HG03457 (cell line): ENCODE measurements around the gene CCDC200.
"Not testable (repeated sequence)": the region's sequence is repeated elsewhere in the genome, so short reads cannot be mapped to it uniquely, and the experiment has no call there.

Experiments used
- ATAC-seq: cut with Tn5 transposase; IDR thresholded peaks from one replicate; pipeline ENCODE4 v1.9.1; 2021; ENCODE audit warnings: moderate number of reproducible peaks; ENCODE audit not compliant: unreplicated experiment

Gene CCDC200

GRCh38 chr17:43228020-43228782 is at the start of gene CCDC200:
Gene CCDC200, minus strand, starts transcription at chr17:43228623. Its CDS starts 69 bp downstream, at chr17:43228554.
- ATAC-seq = not testable (repeated sequence)

DNA sequence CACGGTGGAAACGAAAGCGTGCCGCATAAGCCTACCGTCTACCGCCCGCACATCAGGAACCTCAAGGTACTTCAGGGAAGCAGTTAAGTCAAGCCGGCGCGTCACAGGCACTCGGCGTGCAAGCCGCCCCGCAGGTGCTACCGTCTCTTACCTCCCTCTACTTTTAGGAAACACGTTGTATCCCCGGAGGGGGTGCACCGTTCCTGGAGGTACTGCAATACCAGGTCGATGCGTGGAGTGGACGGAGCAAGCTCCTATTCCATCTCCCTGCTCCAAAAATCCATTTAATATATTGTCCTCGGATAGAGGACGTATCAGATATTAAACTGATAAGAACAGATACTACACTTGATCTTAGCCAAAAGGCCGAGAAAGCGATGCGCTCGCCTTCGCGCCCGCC is 44.5 kb upstream of the CCDC200 start:
- not testable (repeated sequence) for ATAC-seq

GRCh38 chr17:43272483-43272882 is 44.1 kb upstream of the CCDC200 start:
- not testable (repeated sequence) for ATAC-seq

DNA sequence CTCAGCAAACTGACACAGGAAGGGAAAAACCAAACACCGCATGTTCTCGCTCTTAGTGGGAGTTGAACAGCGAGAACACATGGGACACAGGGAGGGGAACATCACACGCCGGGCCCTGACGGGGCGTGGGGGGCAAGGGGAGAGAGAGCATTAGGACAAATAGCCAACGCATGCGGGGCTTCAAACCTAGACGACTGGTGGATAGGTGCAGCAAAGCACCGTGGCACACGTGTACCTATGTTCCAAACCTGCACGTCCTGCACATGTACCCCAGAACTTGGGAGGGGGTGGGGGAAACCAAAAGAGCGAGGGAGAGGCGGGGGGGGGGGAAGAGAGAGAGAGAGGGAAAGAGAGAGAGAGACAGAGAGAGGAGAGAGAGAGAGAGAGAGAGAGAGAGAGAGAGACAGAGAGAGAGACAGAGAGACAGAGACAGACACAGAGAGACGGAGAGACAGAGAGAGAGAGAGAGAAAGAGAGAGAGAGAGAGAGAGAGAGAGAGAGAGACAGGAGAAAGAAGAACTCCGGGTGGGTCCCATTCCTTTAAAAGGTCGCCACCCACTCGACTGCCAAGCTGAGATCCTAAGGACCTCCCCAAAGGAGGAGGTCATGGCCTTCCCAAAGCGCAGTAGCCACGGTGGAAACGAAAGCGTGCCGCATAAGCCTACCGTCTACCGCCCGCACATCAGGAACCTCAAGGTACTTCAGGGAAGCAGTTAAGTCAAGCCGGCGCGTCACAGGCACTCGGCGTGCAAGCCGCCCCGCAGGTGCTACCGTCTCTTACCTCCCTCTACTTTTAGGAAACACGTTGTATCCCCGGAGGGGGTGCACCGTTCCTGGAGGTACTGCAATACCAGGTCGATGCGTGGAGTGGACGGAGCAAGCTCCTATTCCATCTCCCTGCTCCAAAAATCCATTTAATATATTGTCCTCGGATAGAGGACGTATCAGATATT is 42.4 kb upstream of the CCDC200 start:
- not testable (repeated sequence) for ATAC-seq

- not testable (repeated sequence) for ATAC-seq
These were observed 18.0 kb upstream of the CCDC200 start for GRCh38 chr17:43246456-43246855.

GRCh38 chr17:43240596-43241352 is 12.4 kb upstream of the CCDC200 start:
- not testable (repeated sequence) for ATAC-seq

GRCh38 chr17:43239597-43239996 is 11.2 kb upstream of the CCDC200 start:
- ATAC-seq = not testable (repeated sequence)

DNA sequence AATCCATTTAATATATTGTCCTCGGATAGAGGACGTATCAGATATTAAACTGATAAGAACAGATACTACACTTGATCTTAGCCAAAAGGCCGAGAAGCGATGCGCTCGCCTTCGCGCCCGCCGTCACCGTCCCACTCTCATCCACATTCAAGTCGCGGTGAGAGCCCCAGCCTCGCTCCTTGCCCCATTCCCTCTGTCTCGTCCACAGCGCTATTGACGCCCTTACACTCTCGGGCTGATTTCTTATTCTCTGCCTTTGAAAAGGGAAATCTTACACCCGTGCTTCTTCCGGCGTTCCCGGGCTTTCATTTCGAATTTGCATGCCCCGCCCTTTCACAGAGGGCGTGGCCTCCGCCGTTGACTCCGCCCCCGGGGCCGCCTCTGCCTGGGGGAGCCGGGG is 5.5 kb upstream of the CCDC200 start, which contains the start of gene RNU2-1:
Gene RNU2-1, minus strand, starts transcription at position 101 of the 400 bp plus-strand sequence.
- not testable (repeated sequence) for ATAC-seq

DNA sequence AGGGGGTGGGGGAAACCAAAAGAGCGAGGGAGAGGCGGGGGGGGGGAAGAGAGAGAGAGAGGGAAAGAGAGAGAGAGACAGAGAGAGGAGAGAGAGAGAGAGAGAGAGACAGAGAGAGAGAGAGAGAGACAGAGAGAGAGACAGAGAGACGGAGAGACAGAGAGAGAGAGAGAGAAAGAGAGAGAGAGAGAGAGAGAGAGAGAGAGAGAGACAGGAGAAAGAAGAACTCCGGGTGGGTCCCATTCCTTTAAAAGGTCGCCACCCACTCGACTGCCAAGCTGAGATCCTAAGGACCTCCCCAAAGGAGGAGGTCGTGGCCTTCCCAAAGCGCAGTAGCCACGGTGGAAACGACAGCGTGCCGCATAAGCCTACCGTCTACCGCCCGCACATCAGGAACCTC is 4.8 kb upstream of the CCDC200 start:
- not testable (repeated sequence) for ATAC-seq

- not testable (repeated sequence) for ATAC-seq
These were observed 3.7 kb upstream of the CCDC200 start for GRCh38 chr17:43232021-43232699.

DNA sequence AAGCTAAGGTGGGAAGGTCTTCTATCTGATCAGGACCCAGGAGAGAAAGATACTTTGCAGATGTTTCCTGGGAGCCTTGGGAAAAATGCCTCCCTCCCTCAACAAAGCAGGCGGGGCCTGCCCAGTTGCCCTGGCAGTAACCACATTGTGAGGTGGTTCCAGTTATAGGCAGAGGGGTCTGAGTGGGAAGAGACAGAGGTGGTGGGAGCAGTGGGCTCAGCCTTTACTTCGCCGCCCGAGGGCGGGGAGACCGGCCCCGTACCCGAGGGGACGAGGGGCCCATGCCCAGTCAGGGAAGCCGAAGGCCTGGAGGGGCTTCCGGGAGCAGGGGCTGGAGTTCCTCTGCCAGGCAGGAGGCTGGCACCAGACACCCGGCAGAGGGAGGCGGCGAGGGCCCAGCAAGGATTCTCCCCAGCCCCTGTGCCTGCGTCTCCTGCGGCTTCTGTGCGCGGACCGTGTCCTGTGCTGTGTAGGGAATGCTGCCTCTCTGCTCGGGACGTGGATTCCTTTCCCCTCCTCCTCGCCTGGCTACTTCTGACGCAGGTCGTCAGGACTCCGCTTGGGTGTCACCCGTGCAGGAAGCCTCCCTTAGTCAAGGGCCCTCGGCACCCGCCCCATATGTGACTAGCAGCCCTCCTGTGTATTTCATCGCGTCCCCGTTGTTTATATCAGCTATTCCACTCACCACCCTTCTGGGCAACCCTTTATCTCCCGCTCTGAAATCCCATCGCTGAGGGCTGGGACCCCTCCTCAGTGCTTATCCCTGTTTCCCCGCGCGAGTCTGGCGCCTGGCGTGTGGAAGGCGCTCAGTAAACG is 3.0 kb upstream of the CCDC200 start:
- ATAC-seq = not testable (repeated sequence)

GRCh38 chr17:43226393-43226792 is 2.0 kb downstream of the CCDC200 start:
- no peak for ATAC-seq

DNA sequence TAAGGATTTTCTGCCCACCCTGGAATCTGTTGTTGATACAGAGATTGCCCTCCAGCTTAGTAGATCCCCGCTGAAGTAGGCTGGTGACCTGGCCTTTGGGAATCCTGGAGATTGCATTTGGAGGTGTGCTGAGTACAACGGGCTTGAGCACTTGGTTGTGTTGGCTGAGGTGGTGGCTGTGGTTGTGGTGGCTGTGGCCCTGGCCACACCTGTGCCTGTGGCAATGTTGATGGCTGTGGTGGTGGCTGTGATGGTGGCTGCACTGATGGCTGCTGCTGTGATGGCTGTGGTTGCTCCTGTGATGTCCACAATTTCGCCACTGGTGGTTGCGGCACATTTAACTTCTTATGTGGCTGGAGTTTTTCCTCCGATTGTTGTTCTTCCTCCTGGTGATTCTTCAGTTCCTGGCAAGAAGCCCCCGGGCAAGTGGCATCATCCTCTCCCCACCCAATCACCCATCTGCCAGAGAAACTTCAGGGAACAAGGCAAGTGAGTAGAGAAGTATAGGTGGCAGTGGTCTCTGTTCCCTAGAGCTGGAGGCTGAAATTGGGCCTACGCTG is 4.2 kb downstream of the CCDC200 start:
- ATAC-seq = no peak

DNA sequence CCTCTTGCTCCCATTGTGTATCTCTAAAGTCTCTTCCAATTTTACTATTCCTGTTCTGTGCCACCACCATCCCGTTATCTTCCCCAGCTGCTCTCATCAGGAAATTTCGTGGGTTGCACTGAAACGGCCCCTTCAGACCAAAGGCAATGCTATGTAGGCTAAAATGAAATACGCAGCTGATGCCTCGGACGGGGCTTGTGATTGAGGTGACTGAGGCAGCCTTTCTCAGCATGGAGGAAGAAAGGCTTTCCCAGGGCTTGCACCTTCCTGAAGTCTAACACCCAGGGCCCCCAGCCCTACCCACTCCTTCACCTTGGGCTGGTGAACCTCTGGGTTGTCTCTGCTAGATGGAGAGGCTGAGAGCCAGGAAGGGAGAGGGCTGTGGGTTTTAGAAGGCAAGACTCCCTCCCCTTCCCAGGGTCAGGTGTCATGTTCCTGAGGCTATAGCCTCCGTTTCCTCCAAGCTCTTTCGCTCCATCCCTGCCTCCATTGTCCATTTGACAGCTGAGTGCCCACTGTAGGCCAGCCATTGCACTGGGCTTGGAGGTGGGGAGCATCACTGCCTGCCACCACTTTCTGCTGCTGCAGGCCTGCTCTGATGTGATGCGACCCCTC is 7.8 kb downstream of the CCDC200 start:
- no peak for ATAC-seq

- ATAC-seq = no peak
These were observed 8.6 kb downstream of the CCDC200 start for GRCh38 chr17:43219746-43220380.

DNA sequence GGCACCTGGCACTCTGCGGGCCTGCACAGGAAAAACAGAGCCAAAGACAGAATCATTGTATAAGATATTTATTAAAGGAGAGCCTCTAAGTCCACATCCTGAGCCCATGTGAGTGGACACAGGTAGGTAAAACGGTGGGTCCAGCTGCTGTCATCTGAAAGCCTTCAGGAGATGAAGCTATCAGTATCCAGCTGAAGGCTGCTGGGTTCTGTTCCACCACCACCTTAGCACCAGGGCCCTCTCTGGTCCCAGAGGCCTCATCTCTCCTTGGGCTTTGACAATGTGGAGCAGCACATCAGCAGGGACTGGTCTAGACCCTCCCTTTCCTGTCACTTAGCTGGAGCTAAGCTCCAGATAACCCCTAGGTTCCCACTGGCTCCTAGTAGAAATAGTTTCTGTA is 9.4 kb downstream of the CCDC200 start:
- ATAC-seq = no peak

GRCh38 chr17:43217614-43218087 is 10.8 kb downstream of the CCDC200 start:
- ATAC-seq = no peak
